H1 (cell line): ENCODE results near the gene KRT81. TPM values are rescaled to one million over a fixed set of nuclear protein-coding genes. Genes with fewer than 3 reads are reported as not detected.
"Not testable (repeated sequence)": the region's sequence is repeated elsewhere in the genome, so short reads cannot be mapped to it uniquely, and the experiment has no call there.

Source experiments
- CTCF ChIA-PET: fragments of 300-600 bp; sonication (Branson Sonifier 250); formaldehyde crosslinking; loops from one replicate; lab custom pipeline; 2021; ENCODE audit not compliant: partially characterized antibody; lab: Charles Lee
- POLR2A ChIA-PET: fragments of 300-600 bp; sonication (Branson Sonifier 250); formaldehyde crosslinking; loops from one replicate; lab custom pipeline; 2021; ENCODE audit warnings: inconsistent platforms; ENCODE audit not compliant: partially characterized antibody; lab: Charles Lee
- DNase-seq, 2 experiments: peaks; one replicate each; pipeline versions ENCODE4 v3.0.0 to v3.0.0-alpha.2; 2010 to 2022; ENCODE audit warnings: low spot score in 2 of 2, low read depth in 1 of 2, mixed read lengths in 1 of 2
- FAIRE-seq: peaks from 2 replicates; lab custom pipeline; 2011; peaks lifted over from hg19 to GRCh38; lab: Jason Lieb, UNC
- H2AFZ ChIP-seq: 2 replicates; pipeline ENCODE4 v1.8.1; 2012; ENCODE audit warnings: low read length, inconsistent platforms
- H2AK5ac ChIP-seq: 2 replicates; pipeline ENCODE4 v1.6.1; 2013; ENCODE audit warnings: low read depth, low read length
- H2BK120ac ChIP-seq: replicated peaks from 2 replicates; pipeline ENCODE3; 2013; ENCODE audit warnings: low read depth, low read length, inconsistent platforms
- H2BK12ac ChIP-seq: 2 replicates; pipeline ENCODE4 v1.6.1; 2013; ENCODE audit warnings: low read depth, low read length
- H2BK15ac ChIP-seq: 2 replicates; pipeline ENCODE4 v1.6.1; 2013; ENCODE audit warnings: low read length
- H2BK20ac ChIP-seq: 2 replicates; pipeline ENCODE4 v1.6.1; 2013; ENCODE audit warnings: low read length
- H2BK5ac ChIP-seq: 2 replicates; pipeline ENCODE4 v1.6.1; 2013; ENCODE audit warnings: low read depth, low read length
- H3K14ac ChIP-seq: 2 replicates; pipeline ENCODE4 v1.6.1; 2013; ENCODE audit warnings: inconsistent platforms; ENCODE audit not compliant: insufficient read length
- H3K18ac ChIP-seq: 2 replicates; pipeline ENCODE4 v1.6.1; 2013; ENCODE audit warnings: low read length; ENCODE audit errors: extremely low read depth
- H3K23ac ChIP-seq: 2 replicates; pipeline ENCODE4 v1.6.1; 2013; ENCODE audit warnings: inconsistent platforms; ENCODE audit not compliant: insufficient read length
- H3K23me2 ChIP-seq: 2 replicates; pipeline ENCODE4 v1.6.1; 2013; ENCODE audit warnings: low read depth, low read length
- H3K27ac ChIP-seq: 2 replicates; pipeline ENCODE4 v1.6.1; 2011; ENCODE audit warnings: low read depth, low read length, inconsistent platforms
- H3K27me3 ChIP-seq, 4 experiments: replicated peaks in 1 of 4; 1 replicate in 1 of 4; 2 replicates in 3 of 4; pipeline versions ENCODE4 v1.6.1 to v1.8.1; 2011 to 2013; ENCODE audit warnings: low read length in 3 of 4, mild to moderate bottlenecking in 3 of 4, inconsistent platforms in 2 of 4, mixed read lengths in 2 of 4, moderate library complexity in 1 of 4; ENCODE audit not compliant: control insufficient read depth in 3 of 4, insufficient read depth in 3 of 4; ENCODE audit errors: extremely low read depth in 1 of 4
- H3K36me3 ChIP-seq, 4 experiments: 2 replicates each; pipeline versions ENCODE4 v1.6.1 to v1.8.1; 2011 to 2013; ENCODE audit warnings: mild to moderate bottlenecking in 4 of 4, low read length in 3 of 4, moderate library complexity in 2 of 4, control low read depth in 1 of 4, inconsistent platforms in 1 of 4; ENCODE audit not compliant: insufficient read depth in 4 of 4, control insufficient read depth in 2 of 4
- H3K4ac ChIP-seq: replicated peaks from 2 replicates; pipeline ENCODE3; 2013; ENCODE audit warnings: low read length, low read depth, mixed read lengths, inconsistent platforms; ENCODE audit not compliant: insufficient read length
- H3K4me1 ChIP-seq, 4 experiments: replicated peaks in 1 of 4; 1 replicate in 1 of 4; 2 replicates in 3 of 4; pipeline versions ENCODE4 v1.6.1 to v1.8.1; 2011 to 2013; ENCODE audit warnings: low read length in 3 of 4, inconsistent platforms in 2 of 4, mixed read lengths in 1 of 4; ENCODE audit not compliant: insufficient read depth in 4 of 4, control insufficient read depth in 3 of 4
- H3K4me2 ChIP-seq, 2 experiments: 2 replicates each; pipeline versions ENCODE4 v1.6.1 to v1.8.1; 2011 to 2013; ENCODE audit warnings: low read depth in 2 of 2, low read length in 2 of 2, control low read depth in 1 of 2, inconsistent platforms in 1 of 2, mild to moderate bottlenecking in 1 of 2; ENCODE audit not compliant: insufficient read depth in 1 of 2
- H3K4me3 ChIP-seq, 4 experiments: fragments of 200-600, 300-600 bp in 1 of 4; sonication (generic), shearing (Covaris generic), sonication (Bioruptor Twin) in 1 of 4; 2 replicates each; pipeline versions ENCODE4 v1.5.1 to v1.8.1; 2011 to 2016; ENCODE audit warnings: low read length in 4 of 4, low read depth in 3 of 4, control low read depth in 2 of 4, inconsistent platforms in 2 of 4, mild to moderate bottlenecking in 2 of 4, mixed read lengths in 1 of 4, moderate library complexity in 1 of 4; ENCODE audit not compliant: insufficient read depth in 2 of 4; ENCODE audit errors: extremely low read depth in 1 of 4
- H3K56ac ChIP-seq: replicated peaks from 2 replicates; pipeline ENCODE3; 2013; ENCODE audit warnings: low read depth, mild to moderate bottlenecking, mixed read lengths, low read length, inconsistent platforms; ENCODE audit not compliant: insufficient read length
- H3K79me1 ChIP-seq: 2 replicates; pipeline ENCODE4 v1.6.1; 2013; ENCODE audit warnings: low read depth, low read length, control low read depth
- H3K79me2 ChIP-seq, 2 experiments: 2 replicates each; pipeline versions ENCODE4 v1.6.1 to v1.8.1; 2012 to 2013; ENCODE audit warnings: low read length in 2 of 2, mild to moderate bottlenecking in 2 of 2, inconsistent platforms in 1 of 2; ENCODE audit not compliant: insufficient read depth in 2 of 2, control insufficient read depth in 1 of 2
- H3K9ac ChIP-seq, 4 experiments: replicated peaks in 1 of 4; 1 replicate in 1 of 4; 2 replicates in 3 of 4; pipeline versions ENCODE4 v1.6.1 to v1.8.1; 2011 to 2013; ENCODE audit warnings: low read depth in 3 of 4, low read length in 3 of 4, control low read depth in 2 of 4, mild to moderate bottlenecking in 2 of 4, moderate library complexity in 2 of 4, inconsistent platforms in 1 of 4; ENCODE audit errors: extremely low read depth in 1 of 4
- H3K9me3 ChIP-seq, 2 experiments: 2 replicates each; pipeline versions ENCODE4 v1.6.1 to v1.8.1; 2012 to 2013; ENCODE audit warnings: mild to moderate bottlenecking in 2 of 2, moderate library complexity in 2 of 2, control low read depth in 1 of 2, inconsistent platforms in 1 of 2, low read depth in 1 of 2, low read length in 1 of 2, mixed read lengths in 1 of 2; ENCODE audit not compliant: insufficient read depth in 2 of 2
- H4K20me1 ChIP-seq, 2 experiments: replicated peaks in 1 of 2; 2 replicates each; pipeline versions ENCODE3 to v1.8.1; 2011 to 2013; ENCODE audit warnings: inconsistent platforms in 2 of 2, low read length in 2 of 2, mild to moderate bottlenecking in 1 of 2; ENCODE audit not compliant: insufficient read depth in 2 of 2, control insufficient read depth in 1 of 2
- H4K5ac ChIP-seq: 2 replicates; pipeline ENCODE4 v1.6.1; 2013; ENCODE audit warnings: low read length, low read depth, mixed read lengths, inconsistent platforms; ENCODE audit not compliant: insufficient read length
- H4K8ac ChIP-seq: 2 replicates; pipeline ENCODE4 v1.8.0; 2013; ENCODE audit warnings: mild to moderate bottlenecking, moderate library complexity, low read length, inconsistent platforms; ENCODE audit not compliant: insufficient read depth; ENCODE audit errors: extremely low read depth
- H4K91ac ChIP-seq: replicated peaks from 2 replicates; pipeline ENCODE3; 2013; ENCODE audit warnings: low read length, mixed read lengths, inconsistent platforms; ENCODE audit not compliant: insufficient read length
- WGBS, 2 experiments: shearing (Covaris generic) in 1 of 2; methylation state at CpG; one replicate each; pipeline versions ENCODE4 v1.1.6 to v1.1.7; 2013 to 2015; ENCODE audit warnings: low lambda C conversion rate in 2 of 2, mixed read lengths in 2 of 2, inconsistent platforms in 1 of 2, low coverage in 1 of 2, missing lambda C conversion rate in 1 of 2; ENCODE audit not compliant: insufficient replicate concordance in 2 of 2, insufficient coverage in 1 of 2, insufficient read length in 1 of 2; ENCODE audit errors: extremely low coverage in 1 of 2, missing lambda C conversion rate in 1 of 2; 5-methylcytosine and 5-hydroxymethylcytosine counted together
- polyA plus RNA-seq, 7 experiments: library from polyadenylated mRNA; depleted of rRNA in 3 of 7; stranded (reverse) in 5 of 7; unstranded in 2 of 7; fragments of >200 nt in 5 of 7; fragments of 200-250 nt in 2 of 7; gene quantifications; 1 replicate in 5 of 7; 2 replicates in 1 of 7; 4 replicates in 1 of 7; pipeline versions ENCODE4 v1.2.1 to v1.2.3, GENCODE V29; 2011 to 2013; ENCODE audit warnings: missing spikeins in 2 of 7, mixed read lengths in 2 of 7
- total RNA-seq: library from RNA; stranded (reverse); fragmentation: NEBNext Ultra II Directional; extraction: Animal tissue kit (Norgen Biotek cat#: 25700); gene quantifications from 2 replicates; pipeline ENCODE4 v1.2.1, GENCODE V29; 2021

The KRT81 gene
- total and polyA plus RNA-seq, 2 of the 8 experiments (the other 6 are each of a cell fraction or from before 2014, with no cell fraction given), result not detected

DNA sequence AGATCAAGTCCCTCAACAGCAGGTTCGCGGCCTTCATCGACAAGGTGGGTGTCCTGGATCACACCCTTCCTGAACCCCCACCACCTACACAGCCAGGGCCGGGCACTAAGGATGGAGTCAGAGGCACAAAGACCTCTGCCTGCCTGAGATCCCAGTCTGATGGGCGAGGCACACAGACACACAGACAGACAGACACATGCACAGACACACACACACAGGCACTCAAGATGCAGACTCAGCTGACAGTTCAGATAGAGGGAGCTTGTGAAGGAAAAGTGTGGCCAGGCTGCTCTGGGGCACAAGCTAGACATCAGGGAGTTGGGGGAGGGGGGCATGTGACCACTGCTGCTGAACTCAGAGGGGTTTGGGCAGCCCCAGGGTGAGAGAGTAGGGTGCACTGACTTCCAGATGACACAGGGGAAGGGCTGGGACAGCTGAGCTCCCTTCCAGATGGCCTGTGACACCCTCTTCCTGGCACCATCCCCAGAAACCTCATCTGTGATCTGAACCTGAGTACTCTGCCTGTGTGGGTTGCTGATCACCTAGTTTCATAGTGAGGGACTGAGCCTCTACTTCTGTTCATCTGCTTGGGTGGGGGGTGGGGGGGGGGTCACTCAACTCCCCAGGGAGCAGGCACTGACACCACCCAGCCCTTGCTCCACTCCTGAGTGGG is 11.0 kb upstream of the KRT81 start:
- H4K91ac ChIP-seq, H3K23me2 ChIP-seq, H3K79me1 ChIP-seq, POLR2A ChIA-PET, H3K56ac ChIP-seq, H2BK20ac ChIP-seq, CTCF ChIA-PET, H3K14ac ChIP-seq, H2BK5ac ChIP-seq, H3K4me1 ChIP-seq, H3K18ac ChIP-seq, H3K9ac ChIP-seq, H4K20me1 ChIP-seq, H3K4ac ChIP-seq, H3K27ac ChIP-seq, H3K4me3 ChIP-seq, H2AFZ ChIP-seq, H3K23ac ChIP-seq, H2BK12ac ChIP-seq, H2BK120ac ChIP-seq, H4K5ac ChIP-seq, H2BK15ac ChIP-seq, FAIRE-seq, H3K79me2 ChIP-seq, H2AK5ac ChIP-seq, H3K36me3 ChIP-seq, H3K9me3 ChIP-seq, H3K4me2 ChIP-seq, H4K8ac ChIP-seq, DNase-seq: not testable (repeated sequence)
- no CpG with 5 or more reads among the region's 5 CpGs for WGBS, 2 experiments
- peaks cover 4 to 17% (median 12%) of the 10 kb centered on the region in 4 experiments for H3K27me3 ChIP-seq

DNA sequence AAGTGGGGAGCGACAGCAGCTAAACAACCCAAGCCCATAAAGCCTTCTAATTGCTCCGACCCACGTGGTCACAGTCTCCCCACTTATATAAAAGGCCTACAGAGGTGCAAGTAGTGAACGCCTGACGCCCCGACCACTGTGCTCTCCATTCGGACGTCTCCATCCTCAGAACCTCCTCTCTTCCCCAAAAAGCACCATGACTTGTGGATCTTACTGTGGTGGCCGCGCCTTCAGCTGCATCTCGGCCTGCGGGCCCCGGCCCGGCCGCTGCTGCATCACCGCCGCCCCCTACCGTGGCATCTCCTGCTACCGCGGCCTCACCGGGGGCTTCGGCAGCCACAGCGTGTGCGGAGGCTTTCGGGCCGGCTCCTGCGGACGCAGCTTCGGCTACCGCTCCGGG is 10.4 kb upstream of the KRT81 start:
- H3K9ac ChIP-seq, H3K36me3 ChIP-seq, H2BK15ac ChIP-seq, H3K79me2 ChIP-seq, H4K5ac ChIP-seq, H2BK12ac ChIP-seq, H3K4me1 ChIP-seq, H3K4ac ChIP-seq, H3K4me3 ChIP-seq, H3K4me2 ChIP-seq, H2BK120ac ChIP-seq, H3K56ac ChIP-seq, H3K9me3 ChIP-seq, H2AK5ac ChIP-seq, H3K27ac ChIP-seq, FAIRE-seq, POLR2A ChIA-PET, H3K23me2 ChIP-seq, DNase-seq, H2BK20ac ChIP-seq, H3K18ac ChIP-seq, H4K8ac ChIP-seq, H3K23ac ChIP-seq, H4K91ac ChIP-seq, H3K79me1 ChIP-seq, H2AFZ ChIP-seq, H4K20me1 ChIP-seq, H2BK5ac ChIP-seq, H3K14ac ChIP-seq: not testable (repeated sequence)
- CTCF ChIA-PET, result interaction anchor here (0.7 kb wide), 1 partner anchor 156 kb away, joined by 3 read pairs; no protein-coding TSS in a partner anchor
- 94% methylated on average over 21 of the region's 31 CpGs; no CpG with 5 or more reads in 1 of the 2 experiments for WGBS, 2 experiments
- peaks cover 0 to 10% (median 5%) of the 10 kb centered on the region in 4 experiments; a peak in 5 of 7 replicates for H3K27me3 ChIP-seq
